ENCODE results near the gene NPL. TPM values are rescaled to one million over a fixed set of nuclear protein-coding genes. Genes with fewer than 3 reads are reported as not detected.

Gene NPL
- total RNA-seq, 2 experiments from 2014 or later = 2.2 to 6.3 TPM

- peak within 1 kb of the TSS; percentile 87 for H3K27ac ChIP-seq (ENCODE audit: low read depth, low read length, poor library complexity, severe bottlenecking)
- TF ChIP-seq EZH2phosphoT487 (IDR thresholded peaks at IDR 0.05; ENCODE audit: borderline replicate concordance, low read depth, low read length) (no peak), CTCF (conservative IDR thresholded peaks at IDR 0.05; ENCODE audit: low read length) (peak; percentile 55)
- H3K36me3 ChIP-seq (ENCODE audit: insufficient read depth, low read length) = peaks cover 46% of the 10 kb centered on the region
- BruUV-seq (replicated peaks) = TSS peak; percentile 23
- ChIA-PET POLR2A (interaction anchor here (0.7 to 2.1 kb wide), 7 partner anchors 10 to 810 kb away, joined by 3 to 14 read pairs (median 3); no protein-coding TSS in a partner anchor), CTCF (ENCODE audit: unreplicated experiment) (no interaction called here)
- intact Hi-C loops (cut with micrococcal nuclease; ENCODE audit: unreplicated experiment) = loop anchor here (2.0 to 10.0 kb wide), 3 partner anchors 51 to 635 kb away; partner anchors contain the start of genes LAMC1, NPL and SMG7
- H3K79me2 ChIP-seq (ENCODE audit: insufficient read depth, low read depth, low read length) = peaks cover 53% of the 10 kb centered on the region
- H3K4me2 ChIP-seq (ENCODE audit: low read length) = peak within 1 kb of the TSS; percentile 100
- H3K9me2 ChIP-seq (ENCODE audit: insufficient read depth, low read length) = no peaks in the 10 kb centered on the region
- peaks cover 38% of the 10 kb centered on the region for H4K20me1 ChIP-seq (ENCODE audit: insufficient read depth, low read length)
- H3K4me3 ChIP-seq (ENCODE audit: low read depth, low read length, poor library complexity, severe bottlenecking) = peak within 1 kb of the TSS; percentile 98
- peak within 1 kb of the TSS; percentile 98 for H2AFZ ChIP-seq (ENCODE audit: low read length)
- H3K9me3 ChIP-seq (ENCODE audit: low read length) = no peaks in the 10 kb centered on the region
- H3K4me1 ChIP-seq (ENCODE audit: insufficient read depth, low read length, poor library complexity, severe bottlenecking) = peaks cover 35% of the 10 kb centered on the region
- peak; percentile 95 for DNase-seq (ENCODE audit: low spot score)
These were observed 49.9 kb downstream of the NPL start, which contains the start of gene DHX9 for GRCh38 chr1:182839209-182840066. Gene DHX9 (plus strand): TSS chr1:182839347. CDS start chr1:182842567, 3,220 bp downstream.

GRCh38 chr1:182841368-182841988, 51.9 kb downstream of the NPL start:
- ChIA-PET CTCF (ENCODE audit: unreplicated experiment) (no interaction called here), POLR2A (no interaction called here)
- no TSS peak for BruUV-seq (replicated peaks)
- peak overlapping the region; percentile 100 for H3K4me2 ChIP-seq (ENCODE audit: low read length)
- H3K9me3 ChIP-seq (ENCODE audit: low read length) = no peaks in the 10 kb centered on the region
- peaks cover 35% of the 10 kb centered on the region for H3K4me1 ChIP-seq (ENCODE audit: insufficient read depth, low read length, poor library complexity, severe bottlenecking)
- H3K79me2 ChIP-seq (ENCODE audit: insufficient read depth, low read depth, low read length) = peaks cover 73% of the 10 kb centered on the region
- intact Hi-C loops (cut with micrococcal nuclease; ENCODE audit: unreplicated experiment) = loop anchor here (5.0 kb wide), 1 partner anchor 181 kb away; the partner anchor contains the start of gene LAMC1
- no peaks in the 10 kb centered on the region for H3K9me2 ChIP-seq (ENCODE audit: insufficient read depth, low read length)
- peak; percentile 36 for DNase-seq (ENCODE audit: low spot score)
- H3K36me3 ChIP-seq (ENCODE audit: insufficient read depth, low read length) = peaks cover 67% of the 10 kb centered on the region
- H3K27ac ChIP-seq (ENCODE audit: low read depth, low read length, poor library complexity, severe bottlenecking) = peak overlapping the region; percentile 10
- peak overlapping the region; percentile 98 for H3K4me3 ChIP-seq (ENCODE audit: low read depth, low read length, poor library complexity, severe bottlenecking)
- H2AFZ ChIP-seq (ENCODE audit: low read length) = no peak overlapping the region
- H4K20me1 ChIP-seq (ENCODE audit: insufficient read depth, low read length) = peaks cover 52% of the 10 kb centered on the region
- TF ChIP-seq CTCF (conservative IDR thresholded peaks at IDR 0.05; ENCODE audit: low read length) = no peak
- TF ChIP-seq EZH2phosphoT487 (IDR thresholded peaks at IDR 0.05; ENCODE audit: borderline replicate concordance, low read depth, low read length) = no peak

All from OCI-LY7 (cell line).